Lung microvascular endothelial cell (primary cell): ENCODE results near the gene DCUN1D2. TPM values are rescaled to one million over a fixed set of nuclear protein-coding genes. Genes with fewer than 3 reads are reported as not detected.

ENCODE experiments used
- DNase-seq, 2 donors: peaks; one replicate each; pipeline versions ENCODE4 v3.0.0 to v3.0.0-alpha.2; 2010; ENCODE audit warnings: low read depth in 2 of 2
- total RNA-seq: library from RNA; depleted of rRNA; stranded (reverse); fragments of >200 nt; gene quantifications from 2 replicates; pipeline ENCODE4 v1.2.1, GENCODE V29; 2014

DCUN1D2 gene
- total RNA-seq, 1 donor from 2014 or later = 6.2 TPM

DNA sequence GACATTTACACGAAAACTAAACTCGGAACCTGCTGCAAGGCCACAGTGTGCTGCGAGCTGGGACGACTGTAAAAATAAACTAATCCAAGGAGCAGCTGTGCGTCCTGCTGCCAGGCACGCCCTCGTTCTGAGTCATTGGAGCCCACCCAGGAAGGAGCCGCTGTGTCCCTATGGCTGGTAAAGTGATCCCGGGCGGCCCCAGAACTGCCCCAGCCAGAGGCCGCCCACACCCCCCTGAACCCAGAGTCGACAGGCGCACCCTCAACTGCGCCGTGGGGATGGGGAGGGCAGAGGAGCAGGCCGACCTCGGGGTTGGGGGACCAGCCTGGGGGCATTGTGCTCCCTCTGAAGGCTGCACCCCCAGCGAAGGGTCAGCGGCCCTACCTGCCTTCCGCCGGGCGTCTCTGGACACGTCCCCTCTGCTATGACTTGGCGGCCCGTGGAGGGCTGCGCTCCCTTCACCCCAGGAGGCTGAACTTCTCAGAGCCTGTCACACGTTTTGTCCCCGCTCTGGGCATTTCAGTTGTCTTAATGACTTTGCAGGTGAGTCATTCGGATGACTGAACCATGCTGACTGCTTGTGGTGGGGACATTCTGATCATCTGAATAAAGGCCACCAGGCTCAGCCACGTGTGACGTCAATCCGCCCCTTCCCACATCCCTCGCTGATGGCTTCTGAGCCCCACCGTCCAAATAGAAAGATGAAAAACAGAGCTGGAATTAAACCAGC, 79.9 kb downstream of the DCUN1D2 start:
- DNase-seq = peak in 1 of 2 donors; percentile 19

DNA sequence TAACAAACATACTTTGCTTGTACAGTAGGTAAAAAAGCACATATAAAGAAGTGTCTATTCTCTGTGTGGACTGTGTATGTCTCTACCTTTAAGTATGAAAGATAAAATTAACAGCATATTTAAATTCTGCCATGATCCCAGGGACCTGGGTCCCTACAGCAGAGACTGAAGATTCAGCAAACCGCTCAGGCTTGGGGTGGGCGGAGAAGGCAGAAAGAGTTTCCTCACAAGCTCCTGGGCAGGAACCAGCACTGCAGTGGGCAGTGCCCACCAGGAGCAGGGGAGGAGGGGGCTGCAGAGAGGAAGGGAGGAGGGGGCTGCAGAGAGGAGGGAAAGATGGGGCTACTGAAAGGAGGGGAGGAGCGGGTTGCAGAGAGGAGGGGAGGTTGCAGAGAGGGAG, 81.9 kb downstream of the DCUN1D2 start:
- DNase-seq = no peak

DNA sequence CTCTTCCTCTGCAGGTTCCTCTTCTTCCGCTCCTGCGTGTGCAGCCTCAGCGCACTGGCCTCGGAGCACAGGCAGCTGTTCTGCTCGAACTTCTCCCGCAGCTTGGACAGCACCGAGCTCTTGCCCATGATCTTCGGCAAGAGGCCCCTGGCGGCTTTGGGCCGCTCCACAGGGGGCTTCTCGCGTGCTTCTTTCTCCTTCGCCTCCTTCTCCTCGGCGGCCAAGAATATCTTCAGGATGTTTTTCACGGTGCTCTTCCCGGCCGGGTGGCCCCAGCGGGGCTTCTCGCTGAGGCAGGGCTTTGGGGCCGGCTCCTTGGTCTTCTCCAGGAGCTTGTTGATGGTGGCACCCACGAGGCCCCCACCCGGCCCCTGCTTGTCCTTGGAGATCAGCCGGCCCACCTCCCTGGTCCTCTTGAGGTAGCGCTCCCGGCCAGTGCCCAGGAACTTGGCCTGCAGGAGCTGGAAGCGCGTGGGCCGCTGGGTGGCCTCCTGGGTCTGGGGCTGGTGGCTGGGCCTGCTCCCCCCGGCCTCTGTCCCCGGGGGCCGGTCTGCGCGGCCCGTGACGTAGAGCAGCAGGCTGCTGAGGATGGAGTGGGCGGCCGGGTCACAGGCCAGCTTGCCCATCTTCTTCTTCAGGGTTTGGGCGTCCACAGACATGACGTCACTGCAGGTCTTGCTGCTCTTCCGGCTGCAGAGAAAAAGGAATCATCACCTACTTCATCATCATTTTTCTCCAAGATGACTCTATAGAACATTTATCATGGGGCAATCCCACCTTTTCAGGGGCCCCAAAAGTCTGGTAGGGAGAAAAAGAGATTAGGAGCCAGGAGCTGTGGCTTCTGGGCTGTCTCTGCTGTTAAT, 82.7 kb downstream of the DCUN1D2 start:
- DNase-seq = no peak

DNA sequence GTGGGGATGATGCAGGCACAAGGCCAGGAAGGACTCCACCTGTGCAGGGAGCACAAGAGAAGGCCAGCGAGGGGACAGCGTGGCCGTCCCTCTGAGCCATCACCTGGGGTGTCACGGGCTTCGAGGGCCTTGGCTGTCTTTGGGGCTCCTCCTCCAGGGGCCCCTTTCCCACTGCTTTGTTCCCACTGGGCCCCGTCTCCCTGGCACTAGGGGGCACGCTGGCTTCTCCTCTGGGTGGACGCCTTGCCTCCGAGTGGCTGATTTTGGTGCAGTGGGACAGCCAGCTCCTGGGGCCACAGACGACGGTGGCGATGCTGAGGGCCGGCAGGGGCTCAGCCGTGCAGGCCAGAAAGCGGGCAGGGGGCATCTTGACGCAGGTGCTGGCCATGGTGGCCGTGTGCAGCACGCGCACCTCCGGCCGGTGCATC, 83.4 kb downstream of the DCUN1D2 start:
- no peak for DNase-seq

DNA sequence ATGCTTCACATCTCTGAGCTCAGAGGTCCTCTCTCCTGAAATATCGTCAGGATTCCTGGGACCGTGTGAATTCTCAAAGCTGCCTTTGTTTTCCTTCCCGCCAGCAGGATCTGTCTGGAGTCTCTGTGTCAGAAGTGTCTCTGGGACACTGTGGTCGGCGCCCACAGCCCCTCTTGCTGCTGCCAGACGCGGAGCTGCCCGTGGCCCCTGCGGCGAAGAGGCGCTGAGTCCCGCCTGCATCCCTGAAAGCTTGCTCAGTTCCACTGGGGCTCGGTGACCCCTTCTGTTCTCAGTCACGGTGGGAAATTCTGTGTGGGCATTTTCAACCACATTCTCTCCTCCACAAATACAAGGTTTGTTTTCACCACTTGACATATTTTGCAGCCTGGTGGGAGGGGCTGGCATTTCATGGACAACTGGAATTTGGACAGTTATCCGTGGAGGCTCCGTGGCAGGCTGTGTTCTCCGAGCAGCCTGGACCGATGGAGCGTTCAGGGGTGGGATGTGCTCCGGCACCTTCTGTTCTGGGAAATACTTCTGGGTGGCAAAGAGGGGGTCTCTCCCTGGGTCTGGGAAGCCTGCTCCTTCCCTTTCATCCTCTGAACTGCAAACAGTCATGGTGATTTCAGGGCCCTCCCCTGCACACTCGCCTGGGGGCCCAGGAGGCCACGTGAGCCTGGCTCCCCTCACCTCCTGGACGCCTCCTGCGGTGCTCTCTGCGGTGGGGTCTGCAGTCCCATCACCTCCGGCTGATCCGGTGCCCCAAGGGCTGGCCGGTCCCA, 84.0 kb downstream of the DCUN1D2 start:
- DNase-seq = no peak

Other genes starting within 250 kb of the DCUN1D2 start
- 169 and 251 TPM in 2 replicates for gene LAMP1, start 193.5 kb downstream of the DCUN1D2 start, total RNA-seq
- 0.44 and 1.2 TPM in 2 replicates for gene GRTP1, start 126.6 kb downstream of the DCUN1D2 start, total RNA-seq
- 0.20 and 0.44 TPM in 2 replicates for gene ADPRHL1, start 37.2 kb downstream of the DCUN1D2 start, total RNA-seq
- 31.8 and 34.5 TPM in 2 replicates for gene TFDP1, start 94.0 kb upstream of the DCUN1D2 start, total RNA-seq
- gene ATP4B, start 167.5 kb upstream of the DCUN1D2 start, total RNA-seq = not detected in 2 replicates
- not detected in 2 replicates for gene GRK1, start 176.5 kb upstream of the DCUN1D2 start, total RNA-seq